Sigmoid colon (tissue), 3 donors: ENCODE results near the gene MBNL1.

Experiments
- CTCF ChIP-seq, 4 experiments: fragments of 450-650 bp in 3 of 4; fragments of 200-600 bp in 1 of 4; IDR thresholded peaks; one replicate each; pipeline ENCODE4 v1.5.1; 2016 to 2019; ENCODE audit warnings: antibody characterized with exemption in 4 of 4, mild to moderate bottlenecking in 3 of 4, moderate library complexity in 2 of 4
- POLR2A ChIP-seq, 2 donors: fragments of 450-650 bp; IDR thresholded peaks; one replicate each; pipeline ENCODE4 v1.6.1; 2016; ENCODE audit warnings: antibody characterized with exemption in 2 of 2, mild to moderate bottlenecking in 2 of 2, moderate library complexity in 2 of 2

GRCh38 chr3:152227027-152227426, 41.7 kb upstream of the MBNL1 start:
- no peak for TF ChIP-seq CTCF (IDR thresholded peaks at IDR 0.05)
- TF ChIP-seq POLR2A (IDR thresholded peaks at IDR 0.05): no peak
